IPS DF 19.7 (cell line): ENCODE results near the gene GMCL1.
"Not testable (repeated sequence)": the region's sequence is repeated elsewhere in the genome, so short reads cannot be mapped to it uniquely, and the experiment has no call there.

Source experiments
- DNase-seq: peaks from one replicate; pipeline ENCODE4 v3.0.0-alpha.2; 2013; ENCODE audit warnings: low read depth, low spot score

GMCL1 gene

GRCh38 chr2:69807821-69808540, 21.5 kb upstream of the GMCL1 start:
- no peak for DNase-seq

GRCh38 chr2:69810550-69810949, 18.9 kb upstream of the GMCL1 start:
- DNase-seq, result no peak

- DNase-seq, result no peak
Observed at GRCh38 chr2:69811018-69811417, 18.4 kb upstream of the GMCL1 start.

- DNase-seq, result no peak
Observed at GRCh38 chr2:69811591-69811990, 17.9 kb upstream of the GMCL1 start.

- DNase-seq, result no peak
Observed at GRCh38 chr2:69815717-69816116, 13.7 kb upstream of the GMCL1 start.

- DNase-seq, result peak; percentile 50
Observed at GRCh38 chr2:69816923-69817542, 12.4 kb upstream of the GMCL1 start.

- DNase-seq, result no peak
Observed at GRCh38 chr2:69817729-69818501, 11.5 kb upstream of the GMCL1 start.

- DNase-seq, result no peak
Observed at GRCh38 chr2:69827796-69828540, 1.5 kb upstream of the GMCL1 start.

- DNase-seq, result no peak
Observed at GRCh38 chr2:69828938-69829255, 563 bp upstream of the GMCL1 start.

GRCh38 chr2:69830045-69830905, 815 bp downstream of the GMCL1 start:
- no peak for DNase-seq

GRCh38 chr2:69830906-69831241, 1.4 kb downstream of the GMCL1 start:
- DNase-seq, result not testable (repeated sequence)

- no peak for DNase-seq
Observed at GRCh38 chr2:69831354-69831905, 2.0 kb downstream of the GMCL1 start.

GRCh38 chr2:69833752-69834151, 4.3 kb downstream of the GMCL1 start:
- no peak for DNase-seq

GRCh38 chr2:69835666-69836065, 6.2 kb downstream of the GMCL1 start:
- no peak for DNase-seq

GRCh38 chr2:69836316-69836715, 6.9 kb downstream of the GMCL1 start:
- DNase-seq, result no peak

GRCh38 chr2:69837533-69837932, 8.1 kb downstream of the GMCL1 start:
- DNase-seq, result no peak

- DNase-seq, result no peak
Observed at GRCh38 chr2:69843993-69844392, 14.5 kb downstream of the GMCL1 start.

- DNase-seq, result no peak
Observed at GRCh38 chr2:69844560-69844959, 15.1 kb downstream of the GMCL1 start.

GRCh38 chr2:69846182-69847067, 17.0 kb downstream of the GMCL1 start:
- no peak for DNase-seq
